ENCODE data around the gene GPR183. TPM values are rescaled to one million over a fixed set of nuclear protein-coding genes. Genes with fewer than 3 reads are reported as not detected.

Gene GPR183
- total RNA-seq, 1 experiment from 2014 or later, result 0.30 TPM

- RAD21 ChIA-PET (ENCODE audit: low non-redundant PET in 1 of 2, low total read pairs in 2 of 2, uncharacterized antibody in 2 of 2, unreplicated experiment in 2 of 2), result no interaction called here
- Histone ChIP-seq H3K79me2 (ENCODE audit: insufficient read depth, low read length) (no peaks in the 10 kb centered on the region), H3K9ac (ENCODE audit: low read length) (no peak overlapping the region), H4K20me1 (ENCODE audit: insufficient read depth) (no peaks in the 10 kb centered on the region; the same call in 1 of the 2 replicates), H3K27ac (ENCODE audit: low read depth, low read length) (no peak overlapping the region), H3K4me1 (ENCODE audit: control insufficient read depth in 1 of 2, insufficient read depth in 2 of 2, low read length in 2 of 2) (no peaks in the 10 kb centered on the region), H3K4me2 (ENCODE audit: low read length) (no peak overlapping the region), H3K9me2 (ENCODE audit: insufficient read depth) (no peaks in the 10 kb centered on the region), H3K27me3 (ENCODE audit: insufficient read depth, low read length) (no peaks in the 10 kb centered on the region), H3K4me3 (replicated peaks in 1 of 2; ENCODE audit: low read depth in 1 of 2, low read length in 2 of 2) (no peak overlapping the region), H2AFZ (ENCODE audit: low read depth, low read length, poor library complexity, severe bottlenecking) (no peak overlapping the region), H3K9me3 (ENCODE audit: control insufficient read depth in 1 of 2, insufficient read depth in 1 of 2, low read depth in 1 of 2, low read length in 2 of 2) (no peaks in the 10 kb centered on the region), H3K36me3 (ENCODE audit: control insufficient read depth in 1 of 2, insufficient read depth in 2 of 2, low read length in 2 of 2) (peaks cover 10 to 12% of the 10 kb centered on the region in 2 experiments; a peak in 3 of 4 replicates)
- POLR2A ChIA-PET, result no interaction called here
- DNase-seq (ENCODE audit: low read depth, low spot score) (no peak), ATAC-seq (no peak)
- CTCF ChIA-PET, result no interaction called here
- BruUV-seq (replicated peaks), result no TSS peak
- intact Hi-C loops (cut with micrococcal nuclease), result no loop called here
- no peak for TF ChIP-seq SP1 (IDR thresholded peaks at IDR 0.05; ENCODE audit: low read depth)
Observed at GRCh38 chr13:99339736-99340397, 32.7 kb upstream of the GPR183 start.

- Histone ChIP-seq H3K9me2 (ENCODE audit: insufficient read depth) (no peaks in the 10 kb centered on the region), H3K79me2 (ENCODE audit: insufficient read depth, low read length) (no peaks in the 10 kb centered on the region), H3K4me1 (ENCODE audit: control insufficient read depth in 1 of 2, insufficient read depth in 2 of 2, low read length in 2 of 2) (no peaks in the 10 kb centered on the region), H3K9ac (ENCODE audit: low read length) (no peak overlapping the region), H4K20me1 (ENCODE audit: insufficient read depth) (no peaks in the 10 kb centered on the region; the same call in 1 of the 2 replicates), H2AFZ (ENCODE audit: low read depth, low read length, poor library complexity, severe bottlenecking) (no peak overlapping the region), H3K27ac (ENCODE audit: low read depth, low read length) (no peak overlapping the region), H3K36me3 (ENCODE audit: control insufficient read depth in 1 of 2, insufficient read depth in 2 of 2, low read length in 2 of 2) (peaks cover 10 to 12% of the 10 kb centered on the region in 2 experiments; a peak in 3 of 4 replicates), H3K4me2 (ENCODE audit: low read length) (no peak overlapping the region), H3K9me3 (ENCODE audit: control insufficient read depth in 1 of 2, insufficient read depth in 1 of 2, low read depth in 1 of 2, low read length in 2 of 2) (no peaks in the 10 kb centered on the region), H3K4me3 (replicated peaks in 1 of 2; ENCODE audit: low read depth in 1 of 2, low read length in 2 of 2) (no peak overlapping the region), H3K27me3 (ENCODE audit: insufficient read depth, low read length) (no peaks in the 10 kb centered on the region)
- ATAC-seq (no peak), DNase-seq (ENCODE audit: low read depth, low spot score) (no peak)
- ChIA-PET CTCF (no interaction called here), POLR2A (no interaction called here), RAD21 (ENCODE audit: low non-redundant PET in 1 of 2, low total read pairs in 2 of 2, uncharacterized antibody in 2 of 2, unreplicated experiment in 2 of 2) (no interaction called here)
- TF ChIP-seq CTCF (IDR thresholded peaks at IDR 0.05 in 2 of 3, conservative IDR thresholded peaks at IDR 0.05 in 1 of 3; ENCODE audit: borderline replicate concordance in 1 of 3, insufficient read depth in 1 of 3, low read depth in 2 of 3, low read length in 2 of 3) (no peak), EZH2 (IDR thresholded peaks at IDR 0.05) (no peak), ATF3 (IDR thresholded peaks at IDR 0.05) (no peak), REST (IDR thresholded peaks at IDR 0.05; ENCODE audit: low read depth) (no peak), ZBTB33 (IDR thresholded peaks at IDR 0.05; ENCODE audit: extremely low read depth, insufficient replicate concordance, low read length) (no peak), TCF7L2 (IDR thresholded peaks at IDR 0.05; ENCODE audit: borderline replicate concordance, extremely low read depth, insufficient read depth, insufficient read length) (no peak)
- intact Hi-C loops (cut with micrococcal nuclease), result no loop called here
- no TSS peak for BruUV-seq (replicated peaks)
Observed at GRCh38 chr13:99339230-99339721, 32.1 kb upstream of the GPR183 start.

Measured in HCT116 (cell line).